Epidermal melanocyte (primary cell): Measurements from ENCODE around the gene ALDH1B1.

ENCODE experiments used
- DNase-seq: peaks from one replicate; pipeline ENCODE4 v3.0.0; 2011; ENCODE audit warnings: low spot score; ENCODE audit not compliant: insufficient read length

Gene ALDH1B1

DNA sequence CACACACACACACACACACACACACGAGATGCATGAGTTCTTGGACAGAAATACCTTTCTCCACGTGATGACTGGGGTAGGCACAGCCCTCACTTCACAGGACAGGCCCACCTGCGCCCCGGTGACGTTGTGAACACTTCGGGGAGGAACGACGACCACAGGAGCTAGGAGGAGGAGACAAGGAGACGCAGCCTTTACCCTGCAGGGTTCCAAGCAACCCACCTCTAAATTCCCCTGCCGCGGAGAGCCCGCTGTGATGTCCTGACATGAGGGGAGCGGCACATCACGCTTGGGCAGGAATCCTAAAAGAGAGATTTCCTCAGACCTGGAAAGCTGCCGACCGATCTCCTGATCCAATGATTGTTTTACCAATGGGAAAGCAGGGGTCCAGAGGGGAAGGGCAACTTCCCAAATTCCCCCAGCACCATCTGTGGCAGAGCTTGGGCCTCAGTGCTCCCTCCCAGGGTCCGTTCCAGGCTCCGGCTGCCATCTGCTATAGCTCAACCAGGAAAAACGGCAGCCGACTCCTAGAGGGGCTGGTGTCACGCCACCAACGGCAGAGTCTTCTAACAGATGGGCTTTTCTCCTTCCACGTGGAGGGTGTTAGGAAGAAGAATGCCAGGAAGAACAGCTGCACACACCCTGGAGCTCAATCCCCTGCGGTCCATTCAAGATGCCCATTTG is 21.7 kb downstream of the ALDH1B1 start:
- DNase-seq, result no peak

GRCh38 chr9:38415856-38416255 is 23.4 kb downstream of the ALDH1B1 start:
- no peak for DNase-seq

DNA sequence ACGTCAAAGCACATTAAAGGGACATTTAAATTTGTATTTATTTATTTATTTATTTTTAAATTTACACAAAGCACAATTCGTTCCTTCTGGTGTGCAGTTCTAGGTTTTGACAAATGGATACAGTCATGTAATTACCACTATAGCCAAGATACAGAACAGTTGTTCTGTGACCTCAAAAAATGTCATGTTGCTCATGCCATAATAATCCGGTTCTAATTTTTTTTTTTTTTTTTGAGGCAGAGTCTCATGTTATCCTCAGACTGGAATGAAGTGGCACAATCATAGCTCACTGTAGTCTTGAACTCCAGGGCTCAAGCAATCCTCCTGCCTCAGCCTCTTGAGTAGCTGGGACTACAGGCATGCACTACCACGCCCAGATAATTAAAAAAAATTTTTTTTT is 24.0 kb downstream of the ALDH1B1 start:
- DNase-seq, result no peak

DNA sequence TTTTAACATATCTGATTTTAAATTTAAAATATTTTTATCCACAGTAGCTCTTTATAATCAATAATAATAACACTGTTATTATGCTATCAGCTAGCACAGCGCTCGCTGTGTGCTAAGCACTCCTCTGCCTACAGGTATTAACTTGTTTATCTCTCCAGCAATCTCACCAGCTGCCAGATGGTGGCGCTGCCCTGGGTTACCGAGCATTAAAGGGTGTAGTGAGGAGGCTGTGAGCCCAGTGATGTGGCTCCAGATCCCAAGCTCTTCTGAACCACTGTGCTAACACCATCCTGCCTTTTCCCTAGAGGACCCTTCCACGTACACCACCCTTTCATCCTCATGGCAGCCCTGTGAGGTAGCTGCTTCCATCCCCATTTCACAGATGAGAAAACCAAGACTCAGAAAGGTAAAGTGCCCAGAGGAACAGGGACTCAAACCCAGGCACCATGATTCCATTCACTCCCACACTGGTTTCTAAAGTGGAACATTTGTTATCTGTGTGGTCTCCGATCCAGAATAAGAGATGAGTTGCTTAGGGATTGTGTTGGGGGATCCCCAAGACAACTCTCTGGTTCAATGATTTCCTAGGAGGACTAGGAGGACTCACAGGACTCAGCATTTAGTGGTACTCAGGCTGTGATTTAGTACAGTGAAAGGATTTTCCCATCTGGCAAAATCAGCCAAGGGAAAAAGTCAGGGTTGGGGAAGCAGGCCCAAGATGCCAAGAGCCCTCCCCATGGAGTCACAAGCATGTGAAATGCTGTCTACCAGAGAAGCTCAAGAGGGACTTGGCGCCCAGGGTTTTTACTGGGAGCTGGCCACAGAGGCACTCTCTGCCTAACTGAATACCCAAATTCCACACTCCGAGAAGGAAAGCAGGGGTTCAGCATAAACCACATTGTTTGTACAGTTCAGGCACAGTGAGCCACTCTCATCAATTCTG is 24.8 kb downstream of the ALDH1B1 start:
- DNase-seq, result no peak

- DNase-seq, result no peak
These were observed 25.9 kb downstream of the ALDH1B1 start for GRCh38 chr9:38418366-38418765.

DNA sequence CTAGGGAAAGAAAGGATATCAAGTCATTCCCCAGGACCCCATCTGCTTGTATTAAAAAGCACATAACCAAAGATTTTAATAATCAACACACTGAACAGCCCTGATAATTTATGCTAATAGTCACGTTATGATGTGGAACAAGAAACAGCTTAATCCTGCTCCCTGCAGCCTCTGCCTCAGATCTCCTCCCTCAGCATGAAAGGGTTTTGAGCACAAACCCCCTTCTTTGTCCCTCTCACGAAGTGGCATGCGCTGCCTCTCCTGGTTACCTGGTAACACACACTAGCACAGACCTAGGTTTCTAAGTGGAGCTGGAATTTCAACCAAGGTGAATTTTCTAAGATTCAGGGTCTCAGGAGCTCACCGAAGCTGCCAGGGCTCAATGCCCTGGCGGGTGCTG is 26.7 kb downstream of the ALDH1B1 start:
- no peak for DNase-seq

DNA sequence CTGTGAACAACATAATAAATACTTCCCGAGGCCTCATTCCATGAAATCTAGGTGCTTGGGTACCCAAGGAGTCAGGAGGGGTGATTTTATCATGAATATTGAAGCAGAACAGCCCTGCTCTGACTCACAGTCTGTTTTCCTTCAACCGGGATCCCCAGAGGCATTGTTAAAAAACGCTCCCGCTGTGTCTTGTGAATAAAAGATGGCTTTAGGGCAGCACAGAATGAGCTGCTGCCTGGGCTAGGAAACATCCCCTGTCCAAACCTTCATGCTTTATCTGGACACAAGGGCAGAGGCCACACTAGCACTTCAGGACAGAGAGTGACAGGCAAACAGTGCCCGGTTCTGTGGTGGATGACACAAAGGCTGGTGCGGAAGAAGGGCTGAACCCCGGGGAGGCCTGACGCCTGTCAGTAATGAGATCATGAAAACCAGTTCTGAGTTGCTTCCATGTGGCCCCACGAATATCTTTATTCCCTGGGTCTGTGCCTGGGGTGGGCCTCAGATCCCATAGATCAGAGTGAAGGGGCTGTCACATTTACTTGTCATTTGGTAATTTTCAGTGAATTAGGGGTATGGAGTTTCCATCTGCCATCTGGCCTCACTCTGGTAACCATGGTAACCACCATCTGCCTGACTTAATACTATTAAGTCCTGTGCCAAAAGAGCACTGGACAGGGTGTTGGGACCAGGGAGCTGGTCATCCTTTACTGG is 29.2 kb downstream of the ALDH1B1 start:
- DNase-seq, result no peak

- no peak for DNase-seq
These were observed 30.2 kb downstream of the ALDH1B1 start for GRCh38 chr9:38422555-38423260.

GRCh38 chr9:38423273-38423972 is 30.9 kb downstream of the ALDH1B1 start:
- no peak for DNase-seq

- no peak for DNase-seq
These were observed 31.7 kb downstream of the ALDH1B1 start, which contains the start of gene IGFBPL1 for GRCh38 chr9:38423973-38424843. TSS of gene IGFBPL1 (minus strand) at chr9:38424454. CDS start at chr9:38424424, 30 bp downstream.

- DNase-seq, result no peak
These were observed 32.4 kb downstream of the ALDH1B1 start for GRCh38 chr9:38424918-38425317.

DNA sequence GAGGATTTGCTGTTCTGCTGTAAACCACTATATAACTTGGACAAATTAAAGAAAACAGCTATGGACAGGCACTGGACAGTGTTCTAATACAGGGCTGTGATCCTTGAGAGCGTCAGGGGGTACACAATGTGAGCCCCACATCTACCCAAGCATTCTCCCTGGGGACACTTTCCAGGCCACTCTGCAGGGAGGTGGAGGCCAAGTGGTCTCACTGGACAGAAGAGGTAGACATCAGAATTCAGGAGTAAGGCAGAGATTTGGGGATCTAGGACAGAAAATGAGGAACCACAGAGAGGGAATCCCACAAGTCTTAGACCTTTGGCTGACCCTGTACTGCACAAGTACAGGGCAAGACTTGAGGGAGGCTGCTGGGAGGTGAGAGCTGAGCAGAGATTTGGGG is 35.6 kb downstream of the ALDH1B1 start:
- no peak for DNase-seq

DNA sequence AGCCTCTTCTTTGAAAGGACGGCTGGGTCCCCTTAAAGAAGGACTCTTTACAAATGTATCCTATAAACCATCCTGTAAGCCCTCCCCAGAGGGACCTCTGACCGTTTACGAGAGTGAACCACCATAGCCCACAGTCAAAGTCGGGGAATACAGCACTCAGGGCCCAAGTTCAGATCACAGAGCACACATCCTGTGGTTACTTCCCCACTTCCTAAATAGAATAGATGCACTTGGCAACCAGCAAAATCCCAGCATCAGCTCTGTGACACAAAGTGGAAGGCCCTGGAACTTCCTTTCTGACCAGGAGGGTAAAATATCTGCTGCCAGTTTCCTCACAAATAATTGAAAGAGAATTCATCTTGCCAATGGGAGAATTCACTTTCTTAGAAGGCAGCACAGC is 38.6 kb downstream of the ALDH1B1 start:
- DNase-seq, result no peak

DNA sequence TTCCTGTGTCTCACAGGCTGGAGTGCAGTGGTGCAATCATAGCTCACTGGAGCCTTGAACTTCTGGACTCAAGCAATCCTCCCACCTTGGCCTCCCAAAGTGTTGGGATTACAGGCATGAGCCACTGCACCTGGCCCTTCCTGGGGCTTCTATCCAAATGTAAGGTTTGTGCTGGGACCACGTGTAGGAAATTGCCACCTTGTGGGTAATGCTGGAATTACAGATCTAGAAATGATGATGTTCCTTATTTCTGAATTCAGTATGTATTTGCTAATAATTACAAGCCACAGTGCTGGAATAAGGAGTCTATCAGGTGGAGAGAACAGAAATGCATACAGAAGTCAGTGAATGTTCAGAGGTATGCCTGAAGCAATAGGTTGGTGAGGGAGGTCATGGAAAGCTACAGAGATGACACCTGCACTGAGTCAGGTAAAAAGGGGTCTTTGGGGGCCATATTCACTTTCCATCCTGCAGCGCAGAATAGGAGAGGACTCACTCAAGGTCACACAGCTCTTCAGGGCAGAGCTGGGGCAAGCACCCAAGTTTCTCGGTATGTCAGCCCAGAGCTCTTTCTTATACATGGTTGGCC is 40.5 kb downstream of the ALDH1B1 start:
- DNase-seq, result no peak

- DNase-seq, result no peak
These were observed 41.9 kb downstream of the ALDH1B1 start for GRCh38 chr9:38434365-38434764.

GRCh38 chr9:38434853-38435252 is 42.4 kb downstream of the ALDH1B1 start:
- DNase-seq, result no peak

- DNase-seq, result no peak
These were observed 43.0 kb downstream of the ALDH1B1 start for GRCh38 chr9:38435521-38435920.

GRCh38 chr9:38436708-38437107 is 44.2 kb downstream of the ALDH1B1 start:
- DNase-seq, result no peak

DNA sequence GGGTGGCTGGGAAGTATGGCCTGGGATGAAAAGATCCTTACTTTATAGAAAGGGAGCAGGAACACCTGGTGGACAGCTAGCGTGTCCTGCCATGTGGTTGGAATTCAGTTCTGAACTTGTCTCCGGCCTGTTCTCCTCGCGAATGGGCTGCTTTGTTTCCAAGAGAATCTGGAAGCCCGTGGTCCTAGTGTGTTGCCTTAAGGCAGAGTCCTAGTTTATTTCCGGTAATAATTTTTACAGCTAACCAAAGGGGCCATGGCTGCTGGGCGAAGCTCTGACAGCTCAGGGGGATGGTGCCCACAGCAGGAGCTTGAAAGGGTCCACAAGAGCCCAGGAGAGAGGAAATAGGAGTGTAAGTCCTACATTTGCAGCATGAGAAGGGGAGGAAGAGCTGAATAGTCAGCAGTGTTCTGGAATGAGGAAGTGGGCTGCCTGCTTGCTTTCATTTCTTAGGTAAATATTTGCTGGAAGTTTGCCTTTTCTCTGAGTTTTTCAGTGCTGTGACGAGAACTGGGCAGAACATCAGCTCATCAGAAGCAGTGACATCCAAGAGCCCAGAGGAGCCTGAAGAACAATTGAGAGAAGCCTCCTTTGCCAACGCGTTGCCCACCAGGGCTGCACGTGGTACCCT is 44.8 kb downstream of the ALDH1B1 start:
- DNase-seq, result no peak
